Cardiac fibroblast (primary cell): ENCODE results near the gene SNUPN.

Experiments
- DNase-seq, 2 donors: peaks; one replicate each; pipeline versions ENCODE4 v3.0.0 to v3.0.0-alpha.2; 2010; ENCODE audit warnings: low read depth in 2 of 2
- H3K4me3 ChIP-seq, 2 donors: replicated peaks in 1 of 2; 1 replicate in 1 of 2; 2 replicates in 1 of 2; pipeline ENCODE4 v1.5.1; 2011; ENCODE audit warnings: low read depth in 2 of 2, low read length in 2 of 2, mild to moderate bottlenecking in 2 of 2, moderate library complexity in 1 of 2
- TF ChIP-seq, protein P1 (sequence below): IDR thresholded peaks from one replicate; pipeline ENCODE4 v1.5.1; 2011; ENCODE audit warnings: low read depth, mild to moderate bottlenecking, low read length, inconsistent platforms

The SNUPN gene

DNA sequence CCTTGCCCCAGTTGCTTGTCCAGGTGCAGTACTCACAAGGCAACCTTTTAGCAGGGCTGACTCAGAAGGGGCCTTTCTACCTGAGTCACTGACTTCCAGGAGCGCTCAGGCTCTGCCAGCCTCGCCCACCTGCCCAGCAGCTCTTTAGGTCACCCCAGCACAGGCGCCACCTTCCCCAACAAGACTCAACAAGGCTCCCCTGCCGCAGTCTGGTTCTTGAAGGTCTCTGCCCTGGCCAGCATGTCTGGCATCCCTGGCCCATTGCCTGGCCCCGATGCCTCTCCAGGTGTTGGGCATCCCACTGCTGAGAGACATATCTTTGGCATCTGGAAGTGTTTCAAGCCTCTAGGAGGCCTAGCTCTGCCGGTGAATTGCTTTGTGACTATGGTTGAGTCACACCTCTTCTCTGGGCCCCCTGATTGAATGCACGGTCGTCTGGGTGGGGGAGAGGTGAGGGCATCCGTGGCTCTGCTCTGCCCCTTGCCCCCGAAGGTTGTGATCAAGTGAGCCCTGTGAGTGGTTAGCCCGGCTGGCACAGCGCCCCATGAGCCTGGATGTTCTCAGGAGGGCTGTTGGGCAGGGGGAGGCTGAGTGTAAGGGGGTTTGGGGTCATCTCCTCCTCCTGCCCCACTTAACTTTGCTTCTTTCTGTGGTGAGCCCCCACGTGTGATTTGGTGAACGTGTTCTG, 43.8 kb upstream of the SNUPN start:
- peak in 1 of 2 donors; percentile 46 for DNase-seq
- no peak overlapping the region for H3K4me3 ChIP-seq
- TF ChIP-seq, protein P1, sequence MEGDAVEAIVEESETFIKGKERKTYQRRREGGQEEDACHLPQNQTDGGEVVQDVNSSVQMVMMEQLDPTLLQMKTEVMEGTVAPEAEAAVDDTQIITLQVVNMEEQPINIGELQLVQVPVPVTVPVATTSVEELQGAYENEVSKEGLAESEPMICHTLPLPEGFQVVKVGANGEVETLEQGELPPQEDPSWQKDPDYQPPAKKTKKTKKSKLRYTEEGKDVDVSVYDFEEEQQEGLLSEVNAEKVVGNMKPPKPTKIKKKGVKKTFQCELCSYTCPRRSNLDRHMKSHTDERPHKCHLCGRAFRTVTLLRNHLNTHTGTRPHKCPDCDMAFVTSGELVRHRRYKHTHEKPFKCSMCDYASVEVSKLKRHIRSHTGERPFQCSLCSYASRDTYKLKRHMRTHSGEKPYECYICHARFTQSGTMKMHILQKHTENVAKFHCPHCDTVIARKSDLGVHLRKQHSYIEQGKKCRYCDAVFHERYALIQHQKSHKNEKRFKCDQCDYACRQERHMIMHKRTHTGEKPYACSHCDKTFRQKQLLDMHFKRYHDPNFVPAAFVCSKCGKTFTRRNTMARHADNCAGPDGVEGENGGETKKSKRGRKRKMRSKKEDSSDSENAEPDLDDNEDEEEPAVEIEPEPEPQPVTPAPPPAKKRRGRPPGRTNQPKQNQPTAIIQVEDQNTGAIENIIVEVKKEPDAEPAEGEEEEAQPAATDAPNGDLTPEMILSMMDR, result no peak

GRCh38 chr15:75666823-75667501, 41.4 kb upstream of the SNUPN start:
- TF ChIP-seq, protein P1, result no peak
- H3K4me3 ChIP-seq, result peak overlapping the region in 1 of 2 donors; percentile 8
- DNase-seq, result peak; percentile 98 to 100

DNA sequence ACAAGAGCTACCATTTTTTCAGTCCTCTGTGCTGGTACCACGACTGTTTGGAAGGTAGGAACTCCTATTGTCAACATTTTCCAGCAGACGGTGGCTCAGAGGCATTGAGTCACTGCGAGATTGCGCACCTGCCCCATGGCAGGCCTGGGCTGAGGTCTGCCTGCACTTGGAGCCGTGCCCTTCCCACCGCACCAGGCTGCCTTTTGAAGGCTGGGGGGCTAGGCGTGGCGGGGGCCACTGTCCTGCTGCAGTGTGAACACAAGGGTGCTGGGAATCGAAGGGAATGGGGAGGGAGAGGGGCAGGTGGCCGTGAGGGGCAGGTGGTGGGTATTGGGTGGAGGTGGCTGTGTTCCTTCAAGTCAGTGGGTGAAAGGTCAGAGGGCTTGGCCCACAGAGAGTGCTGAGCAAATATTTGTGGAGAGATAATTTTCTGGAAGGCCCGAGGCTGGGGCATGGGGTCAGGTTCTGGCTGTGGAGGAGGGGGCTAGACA, 38.5 kb upstream of the SNUPN start:
- H3K4me3 ChIP-seq, result no peak overlapping the region
- no peak for DNase-seq
- TF ChIP-seq, protein P1, result no peak

- no peak overlapping the region for H3K4me3 ChIP-seq
- TF ChIP-seq, protein P1, result no peak
- DNase-seq, result no peak
Observed at GRCh38 chr15:75662823-75663519, 37.4 kb upstream of the SNUPN start.

DNA sequence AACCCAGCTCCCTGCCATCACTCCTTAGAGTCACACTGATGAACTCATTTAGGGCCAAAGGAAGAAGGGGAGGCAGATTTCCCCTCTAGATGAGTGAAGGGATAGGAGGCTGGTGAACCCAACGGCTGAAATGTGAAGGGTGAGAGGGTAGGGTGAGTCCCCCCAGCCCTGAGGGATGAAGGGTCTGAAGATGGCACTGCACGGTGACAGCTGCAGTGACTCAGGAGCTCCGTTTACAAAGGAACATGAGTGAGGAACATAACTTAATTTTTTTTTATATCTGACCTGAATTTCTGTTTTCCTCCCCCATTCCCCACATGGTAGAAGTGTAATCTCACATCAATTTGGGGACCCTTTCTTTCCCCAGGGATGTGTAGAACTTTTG, 36.2 kb upstream of the SNUPN start:
- H3K4me3 ChIP-seq, result no peak overlapping the region
- TF ChIP-seq, protein P1, result no peak
- DNase-seq, result no peak

DNA sequence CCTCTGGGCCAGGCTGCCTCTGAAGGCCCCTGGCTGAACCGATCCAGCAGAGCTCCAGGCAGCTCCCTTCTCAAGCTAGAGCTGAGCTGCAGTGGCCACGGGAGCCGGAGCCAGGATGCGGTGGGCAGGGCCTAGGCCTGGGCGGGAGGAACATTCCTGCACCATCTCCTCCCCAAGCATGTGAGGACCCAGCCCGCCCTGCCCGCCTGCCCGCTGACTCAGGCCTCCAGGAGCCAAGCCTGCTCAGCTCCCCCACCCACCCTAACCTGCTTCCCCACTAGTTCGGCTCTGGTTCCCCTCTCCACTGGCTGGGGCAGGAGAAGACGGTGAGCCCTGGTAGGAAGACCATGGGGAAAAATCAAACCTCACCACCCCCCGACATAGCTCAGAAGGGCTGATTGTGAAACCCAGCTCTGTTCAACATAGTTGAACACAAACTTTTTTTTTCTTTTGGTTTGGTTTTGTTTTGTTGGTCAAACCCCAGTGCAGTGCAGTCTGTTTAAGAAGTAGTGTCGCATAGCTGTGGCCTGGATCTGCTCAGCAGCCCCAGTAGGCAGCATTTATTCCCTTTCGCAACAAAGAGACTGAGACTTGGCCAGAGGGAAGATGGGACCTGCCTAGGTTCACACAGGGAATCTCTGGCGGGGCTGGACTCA, 35.7 kb upstream of the SNUPN start:
- DNase-seq, result peak; percentile 91 to 97
- H3K4me3 ChIP-seq, result no peak overlapping the region
- TF ChIP-seq, protein P1, result no peak
